T-helper 1 cell treated with Interleukin-12 subunit alpha and Interleukin-12 subunit beta and Interleukin-4 antibody, amounts not matched to agents 30 μg/mL and 1 μg/mL, for 36 hours (primary cell): ENCODE data around the gene HSD17B12.

Source experiments
- H3K27ac Mint-ChIP-seq: one replicate; pipeline ENCODE4 v1.8.0; 2021; ENCODE audit warnings: mild to moderate bottlenecking, mixed read lengths
- H3K27me3 Mint-ChIP-seq: one replicate; pipeline ENCODE4 v1.8.0; 2021; ENCODE audit warnings: low read depth, mixed read lengths
- H3K36me3 Mint-ChIP-seq: one replicate; pipeline ENCODE4 v1.8.0; 2021; ENCODE audit warnings: low read depth, mixed read lengths
- H3K4me1 Mint-ChIP-seq: one replicate; pipeline ENCODE4 v1.8.0; 2021; ENCODE audit warnings: low read depth, mixed read lengths
- H3K4me3 Mint-ChIP-seq: one replicate; pipeline ENCODE4 v1.8.0; 2021; ENCODE audit warnings: mild to moderate bottlenecking, moderate library complexity, mixed read lengths
- H3K9me3 Mint-ChIP-seq: one replicate; pipeline ENCODE4 v1.8.0; 2021; ENCODE audit warnings: mixed read lengths

Gene HSD17B12

DNA sequence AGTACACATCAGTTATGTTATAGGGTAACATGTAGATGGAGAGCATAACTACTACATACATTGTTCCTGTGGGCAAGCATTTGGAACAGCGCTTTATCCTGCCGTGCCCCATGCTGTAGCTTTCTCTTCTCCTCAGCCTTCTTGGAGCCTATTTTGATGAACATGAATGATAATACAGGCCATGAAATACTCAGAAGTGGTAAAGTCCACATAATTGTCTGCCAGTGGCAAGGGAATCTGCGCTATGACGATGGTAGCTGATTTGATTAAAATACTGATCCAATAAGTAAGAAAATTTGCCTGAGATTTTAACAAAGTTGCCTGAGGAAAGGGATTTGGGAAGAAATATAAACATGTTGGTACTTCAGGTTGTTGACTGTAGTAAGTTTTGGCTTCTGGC is 223.4 kb downstream of the HSD17B12 start:
- no peak overlapping the region for H3K4me3 Mint-ChIP-seq
- H3K4me1 Mint-ChIP-seq, result peaks cover 5% of the 10 kb centered on the region
- H3K36me3 Mint-ChIP-seq, result peaks cover 28% of the 10 kb centered on the region
- H3K9me3 Mint-ChIP-seq, result no peaks in the 10 kb centered on the region
- H3K27ac Mint-ChIP-seq, result no peak overlapping the region
- no peaks in the 10 kb centered on the region for H3K27me3 Mint-ChIP-seq

DNA sequence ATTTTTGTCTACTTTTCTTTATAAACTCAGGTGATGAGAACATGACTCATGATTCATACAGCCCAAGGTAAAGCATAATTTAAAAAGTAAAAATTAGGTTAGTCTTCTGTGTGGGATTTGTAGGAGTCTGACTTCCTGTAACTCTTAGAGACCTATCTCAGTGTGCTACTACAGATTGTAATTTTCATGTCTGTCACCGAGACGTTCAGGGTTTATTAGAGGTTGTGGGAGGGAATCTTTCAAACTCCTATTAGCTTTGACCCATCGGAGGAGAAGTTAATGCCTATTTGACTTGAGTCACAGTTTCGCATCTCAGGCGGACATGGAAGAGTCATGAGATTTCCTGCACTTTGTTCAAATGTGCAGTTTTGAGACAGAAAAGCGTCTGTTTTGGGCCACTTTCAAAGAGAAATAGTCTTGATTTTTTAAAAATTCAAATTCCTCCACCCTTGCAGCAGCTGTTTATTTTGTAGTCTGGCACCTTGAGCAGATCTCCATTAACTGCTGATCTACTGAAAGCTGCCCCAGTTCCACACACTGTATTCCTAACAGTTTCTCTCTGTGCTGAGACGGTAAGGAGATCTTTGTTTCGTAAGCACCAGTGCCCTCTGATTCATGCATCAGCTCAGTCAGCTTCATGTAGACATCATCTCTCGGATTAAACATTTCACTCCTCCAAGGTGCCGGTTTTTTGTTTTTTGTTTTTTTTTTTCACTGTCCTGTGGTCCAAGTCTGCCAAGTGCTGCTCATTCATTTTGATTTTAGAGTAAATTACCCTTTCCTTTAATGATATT is 224.4 kb downstream of the HSD17B12 start:
- Mint-ChIP-seq H3K4me3 (no peak overlapping the region), H3K27ac (no peak overlapping the region), H3K4me1 (peaks cover 5% of the 10 kb centered on the region), H3K36me3 (peaks cover 30% of the 10 kb centered on the region), H3K9me3 (no peaks in the 10 kb centered on the region), H3K27me3 (no peaks in the 10 kb centered on the region)

DNA sequence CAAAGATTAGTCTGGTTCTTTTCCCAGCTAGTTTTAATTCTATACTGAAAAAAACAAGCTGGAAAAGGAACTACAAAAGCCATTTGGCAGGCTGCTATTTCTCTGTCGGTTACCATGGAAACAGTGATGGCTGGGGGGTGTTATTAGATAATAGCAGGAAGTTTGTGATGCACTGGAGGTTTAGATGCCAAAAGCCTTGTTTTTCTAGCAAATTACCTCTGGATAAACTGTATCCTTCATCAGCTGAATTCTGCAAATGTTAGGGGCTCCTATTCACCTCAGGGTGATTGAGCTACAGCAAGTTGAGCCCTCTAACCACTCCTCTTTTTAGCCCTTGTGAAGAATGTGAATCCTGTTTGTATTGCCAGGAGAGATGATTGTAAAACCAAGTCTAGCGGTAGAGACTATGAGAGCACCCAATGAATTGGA is 225.3 kb downstream of the HSD17B12 start:
- Mint-ChIP-seq H3K27me3 (no peaks in the 10 kb centered on the region), H3K4me1 (peaks cover 5% of the 10 kb centered on the region), H3K36me3 (peaks cover 32% of the 10 kb centered on the region), H3K27ac (no peak overlapping the region), H3K9me3 (no peaks in the 10 kb centered on the region), H3K4me3 (no peak overlapping the region)
